ENCODE measurements around the gene LIMS2. TPM values are rescaled to one million over a fixed set of nuclear protein-coding genes. Genes with fewer than 3 reads are reported as not detected.
A peak's percentile ranks its signal among the peaks of the same experiment; 100 is the strongest.

The LIMS2 gene
- polyA plus RNA-seq, 2 of the 4 experiments (the other 2 are of a cell fraction) = 1.2 to 6.1 TPM

- TF ChIP-seq ZFP36 (IDR thresholded peaks at IDR 0.05; ENCODE audit: borderline replicate concordance, partially characterized antibody) (no peak), EP300 (IDR thresholded peaks at IDR 0.05) (no peak), USF2 (IDR thresholded peaks at IDR 0.05) (no peak), GATA3 (IDR thresholded peaks at IDR 0.05; ENCODE audit: borderline replicate concordance) (no peak), EHMT2 (IDR thresholded peaks at IDR 0.05; ENCODE audit: low read depth) (no peak), EHF (CRISPR knock-in tag; IDR thresholded peaks at IDR 0.05) (no peak), CHD4 (IDR thresholded peaks at IDR 0.05; ENCODE audit: borderline replicate concordance) (no peak)
Observed at GRCh38 chr2:127707890-127708648, 32.7 kb upstream of the LIMS2 start (continued).

GRCh38 chr2:127706215-127706990, 31.1 kb upstream of the LIMS2 start:
- ATAC-seq = no peak
- WGBS (ENCODE audit: missing lambda C conversion rate) = 80% methylated on average over 13 of the region's 14 CpGs
- no peak for FAIRE-seq
- DNase-seq (ENCODE audit: low read depth in 1 of 2, low spot score in 1 of 2) = no peak
- H3K9me3 ChIP-seq = no peaks in the 10 kb centered on the region
- CTCF ChIA-PET = interaction anchor here (3.3 kb wide), 1 partner anchor 10 kb away, joined by 13 read pairs; no protein-coding TSS in a partner anchor
- H3K27ac ChIP-seq = 0 out of 6 replicates have a peak overlapping the region, but pooled peaks of 1 of the 2 experiments have one; percentile 16
- peaks cover 17% of the 10 kb centered on the region for H3K4me1 ChIP-seq
- no peak for TF ChIP-seq CEBPB (IDR thresholded peaks at IDR 0.05)
- no peak for TF ChIP-seq NFE2L2 (conservative IDR thresholded peaks at IDR 0.05; ENCODE audit: low read length)
- no peak for TF ChIP-seq FOSL2 (IDR thresholded peaks at IDR 0.05)
- TF ChIP-seq FOSL2 (CRISPR knock-in tag; IDR thresholded peaks at IDR 0.05) = no peak
- no peak for TF ChIP-seq ZFP36 (IDR thresholded peaks at IDR 0.05; ENCODE audit: borderline replicate concordance, partially characterized antibody)
- no peak for TF ChIP-seq NR3C1 (IDR thresholded peaks at IDR 0.05)
- no peak overlapping the region for H3K4me3 ChIP-seq
- H3K4me2 ChIP-seq = no peak overlapping the region
- POLR2A ChIA-PET = interaction anchor here (0.6 kb wide), 1 partner anchor 467 kb away, joined by 4 read pairs; no protein-coding TSS in a partner anchor

- H3K9me3 ChIP-seq = no peaks in the 10 kb centered on the region
- DNase-seq (ENCODE audit: low read depth in 1 of 2, low spot score in 1 of 2) (no peak), ATAC-seq (no peak), FAIRE-seq (no peak)
- no peak overlapping the region for H3K4me3 ChIP-seq
- H3K27ac ChIP-seq = no peak overlapping the region
- CTCF ChIA-PET = interaction anchor here (1.6 to 3.3 kb wide), 2 partner anchors 8 to 9 kb away, joined by 4 to 13 read pairs; no protein-coding TSS in a partner anchor
- POLR2A ChIA-PET = no interaction called here
- H3K4me1 ChIP-seq = peaks cover 21% of the 10 kb centered on the region
- 87% methylated on average over 5 of the region's 5 CpGs for WGBS (ENCODE audit: missing lambda C conversion rate)
- TF ChIP-seq TP53 (CRISPR knock-in tag; IDR thresholded peaks at IDR 0.05) (no peak), EHMT2 (IDR thresholded peaks at IDR 0.05; ENCODE audit: low read depth) (no peak), E2F6 (IDR thresholded peaks at IDR 0.05; ENCODE audit: borderline replicate concordance, low read depth) (no peak), SREBF2 (IDR thresholded peaks at IDR 0.05) (no peak), CHD4 (IDR thresholded peaks at IDR 0.05; ENCODE audit: borderline replicate concordance) (no peak)
- no peak overlapping the region for H3K4me2 ChIP-seq
Observed at GRCh38 chr2:127705391-127706065, 30.2 kb upstream of the LIMS2 start.

- H3K27ac ChIP-seq = no peak overlapping the region
- no peak overlapping the region for H3K4me2 ChIP-seq
- 96% methylated on average over 5 of the region's 5 CpGs for WGBS (ENCODE audit: missing lambda C conversion rate)
- FAIRE-seq (no peak), ATAC-seq (no peak), DNase-seq (ENCODE audit: low read depth in 1 of 2, low spot score in 1 of 2) (no peak)
- peaks cover 26% of the 10 kb centered on the region for H3K4me1 ChIP-seq
- H3K9me3 ChIP-seq = no peaks in the 10 kb centered on the region
- ChIA-PET POLR2A (no interaction called here), CTCF (interaction anchor here (0.8 to 3.3 kb wide), 5 partner anchors 8 to 55 kb away, joined by 3 to 13 read pairs (median 5); no protein-coding TSS in a partner anchor)
- no peak overlapping the region for H3K4me3 ChIP-seq
- no peak for TF ChIP-seq ESRRA (IDR thresholded peaks at IDR 0.05; ENCODE audit: borderline replicate concordance, low read length)
- TF ChIP-seq FOSL2 (IDR thresholded peaks at IDR 0.05) = no peak
- TF ChIP-seq FOSL2 (CRISPR knock-in tag; IDR thresholded peaks at IDR 0.05) = no peak
- TF ChIP-seq ATOH8 (CRISPR knock-in tag; IDR thresholded peaks at IDR 0.05; ENCODE audit: low read depth) = no peak
- TF ChIP-seq KDM5A (IDR thresholded peaks at IDR 0.05) = no peak
- TF ChIP-seq NR3C1 (IDR thresholded peaks at IDR 0.05) = no peak
- no peak for TF ChIP-seq JUN (IDR thresholded peaks at IDR 0.05)
- no peak for TF ChIP-seq POLR2AphosphoS2 (conservative IDR thresholded peaks at IDR 0.05; ENCODE audit: low read length)
Observed at GRCh38 chr2:127704641-127705390, 29.5 kb upstream of the LIMS2 start.
